ENCODE results near the gene KCNQ5.
"Not testable (repeated sequence)": the region's sequence is repeated elsewhere in the genome, so short reads cannot be mapped to it uniquely, and the experiment has no call there.

The KCNQ5 gene

GRCh38 chr6:73151732-73152131 is 529.9 kb downstream of the KCNQ5 start:
- no peak for DNase-seq

- no peak for DNase-seq
These were observed 530.7 kb downstream of the KCNQ5 start for GRCh38 chr6:73152556-73152955.

- DNase-seq = no peak
These were observed 531.3 kb downstream of the KCNQ5 start for GRCh38 chr6:73152966-73153757.

- no peak for DNase-seq
These were observed 535.2 kb downstream of the KCNQ5 start for GRCh38 chr6:73156793-73157767.

- no peak for DNase-seq
These were observed 536.0 kb downstream of the KCNQ5 start for GRCh38 chr6:73157870-73158269.

GRCh38 chr6:73169111-73169510 is 547.2 kb downstream of the KCNQ5 start:
- no peak for DNase-seq

- DNase-seq = no peak
These were observed 547.8 kb downstream of the KCNQ5 start for GRCh38 chr6:73169633-73170032.

- no peak for DNase-seq
These were observed 552.8 kb downstream of the KCNQ5 start for GRCh38 chr6:73174646-73175045.

GRCh38 chr6:73176057-73176456 is 554.2 kb downstream of the KCNQ5 start:
- DNase-seq = no peak

GRCh38 chr6:73177221-73177944 is 555.5 kb downstream of the KCNQ5 start:
- no peak for DNase-seq

- no peak for DNase-seq
These were observed 558.3 kb downstream of the KCNQ5 start for GRCh38 chr6:73180076-73180738.

- no peak for DNase-seq
These were observed 559.1 kb downstream of the KCNQ5 start for GRCh38 chr6:73180763-73181619.

GRCh38 chr6:73182021-73182607 is 560.2 kb downstream of the KCNQ5 start:
- no peak for DNase-seq

- DNase-seq = not testable (repeated sequence)
These were observed 571.4 kb downstream of the KCNQ5 start for GRCh38 chr6:73193302-73193701.

- DNase-seq = no peak
These were observed 572.9 kb downstream of the KCNQ5 start for GRCh38 chr6:73194744-73195143.

GRCh38 chr6:73200247-73200646 is 578.4 kb downstream of the KCNQ5 start:
- DNase-seq = no peak

GRCh38 chr6:73200735-73201134 is 578.9 kb downstream of the KCNQ5 start:
- DNase-seq = no peak

GRCh38 chr6:73203098-73203497 is 581.2 kb downstream of the KCNQ5 start:
- no peak for DNase-seq

- DNase-seq = no peak
These were observed 582.4 kb downstream of the KCNQ5 start for GRCh38 chr6:73204252-73204651.

- no peak for DNase-seq
These were observed 585.5 kb downstream of the KCNQ5 start for GRCh38 chr6:73207221-73207837.

GRCh38 chr6:73209117-73209516 is 587.3 kb downstream of the KCNQ5 start:
- DNase-seq = no peak

All from GOT3 (cell line).